Kidney epithelial cell (primary cell): ENCODE measurements around the gene PRR19. TPM values are rescaled to one million over a fixed set of nuclear protein-coding genes. Genes with fewer than 3 reads are reported as not detected.

Experiments
- DNase-seq: peaks from one replicate; pipeline ENCODE4 v3.0.0-alpha.2; 2010; ENCODE audit warnings: low read depth
- H3K27me3 ChIP-seq: 2 replicates; pipeline ENCODE4 v1.6.0; 2011; ENCODE audit warnings: low read length; ENCODE audit not compliant: control insufficient read depth, insufficient read depth
- H3K36me3 ChIP-seq: 2 replicates; pipeline ENCODE4 v1.5.1; 2011; ENCODE audit warnings: low read length; ENCODE audit not compliant: control insufficient read depth, insufficient read depth
- H3K4me3 ChIP-seq: 2 replicates; pipeline ENCODE4 v1.5.1; 2011; ENCODE audit warnings: low read depth, mild to moderate bottlenecking, control low read depth, low read length
- CTCF ChIP-seq: IDR thresholded peaks from 2 replicates; pipeline ENCODE4 v1.5.1; 2011; ENCODE audit warnings: mild to moderate bottlenecking, moderate library complexity, low read length, control low read depth, inconsistent platforms; ENCODE audit not compliant: insufficient read depth, poor library complexity, severe bottlenecking
- total RNA-seq: library from RNA; depleted of rRNA; stranded (reverse); fragments of >200 nt; gene quantifications from 2 replicates; pipeline ENCODE4 v1.2.3, GENCODE V29; 2015

The PRR19 gene
- total RNA-seq, 1 donor from 2014 or later = 0.92 TPM

GRCh38 chr19:42277821-42278451, 24.0 kb upstream of the PRR19 start:
- Histone ChIP-seq H3K36me3 (peaks cover 1% of the 10 kb centered on the region), H3K27me3 (no peaks in the 10 kb centered on the region), H3K4me3 (no peak overlapping the region)
- TF ChIP-seq CTCF = no peak
- no peak for DNase-seq

- no peak for DNase-seq
- H3K27me3 ChIP-seq = no peaks in the 10 kb centered on the region
- no peak overlapping the region for H3K4me3 ChIP-seq
- peaks cover 1% of the 10 kb centered on the region for H3K36me3 ChIP-seq
- TF ChIP-seq CTCF = no peak
Observed at GRCh38 chr19:42278452-42279154, 23.3 kb upstream of the PRR19 start.

- H3K27me3 ChIP-seq = no peaks in the 10 kb centered on the region
- H3K36me3 ChIP-seq = peaks cover 1% of the 10 kb centered on the region
- peak overlapping the region; percentile 62 for H3K4me3 ChIP-seq
- no peak for DNase-seq
- TF ChIP-seq CTCF = no peak
Observed at GRCh38 chr19:42279155-42279901, 22.6 kb upstream of the PRR19 start.

GRCh38 chr19:42279902-42280814, 21.8 kb upstream of the PRR19 start:
- TF ChIP-seq CTCF = peak; percentile 88
- H3K27me3 ChIP-seq = no peaks in the 10 kb centered on the region
- DNase-seq = no peak
- no peaks in the 10 kb centered on the region for H3K36me3 ChIP-seq
- H3K4me3 ChIP-seq = peak overlapping the region; percentile 62

GRCh38 chr19:42280815-42281145, 21.2 kb upstream of the PRR19 start:
- Histone ChIP-seq H3K4me3 (peak overlapping the region; percentile 62), H3K36me3 (no peaks in the 10 kb centered on the region), H3K27me3 (no peaks in the 10 kb centered on the region)
- DNase-seq = no peak
- TF ChIP-seq CTCF = no peak
